SW 1271 (cell line): ENCODE data around the gene REC114.
"Not testable (repeated sequence)": the region's sequence is repeated elsewhere in the genome, so short reads cannot be mapped to it uniquely, and the experiment has no call there.

Experiments
- DNase-seq, 2 experiments: peaks; one replicate each; lab custom pipeline; 2025; lab: John Stamatoyannopoulos, UW

The REC114 gene

GRCh38 chr15:73527598-73527997 is 84.6 kb downstream of the REC114 start:
- DNase-seq, result no peak

- no peak for DNase-seq
Observed at GRCh38 chr15:73530649-73531048, 87.7 kb downstream of the REC114 start.

- DNase-seq, result no peak
Observed at GRCh38 chr15:73538123-73538522, 95.2 kb downstream of the REC114 start.

- no peak for DNase-seq
Observed at GRCh38 chr15:73538563-73539211, 95.7 kb downstream of the REC114 start.

- DNase-seq, result no peak
Observed at GRCh38 chr15:73539212-73540128, 96.5 kb downstream of the REC114 start.

GRCh38 chr15:73540161-73540560 is 97.2 kb downstream of the REC114 start:
- no peak for DNase-seq

GRCh38 chr15:73541479-73541878 is 98.5 kb downstream of the REC114 start:
- no peak for DNase-seq

- DNase-seq, result not testable (repeated sequence)
Observed at GRCh38 chr15:73548925-73549324, 106.0 kb downstream of the REC114 start.

- no peak for DNase-seq
Observed at GRCh38 chr15:73550190-73550589, 107.2 kb downstream of the REC114 start.

- no peak for DNase-seq
Observed at GRCh38 chr15:73555080-73555479, 112.1 kb downstream of the REC114 start.

- DNase-seq, result no peak
Observed at GRCh38 chr15:73558529-73558928, 115.6 kb downstream of the REC114 start.

GRCh38 chr15:73560501-73561117 is 117.6 kb downstream of the REC114 start:
- peak; percentile 23 to 77 for DNase-seq

- peak in 1 of 2 experiments; percentile 63 for DNase-seq
Observed at GRCh38 chr15:73564255-73564654, 121.3 kb downstream of the REC114 start.

GRCh38 chr15:73567020-73567419 is 124.1 kb downstream of the REC114 start:
- DNase-seq, result no peak

- no peak for DNase-seq
Observed at GRCh38 chr15:73568564-73569280, 125.8 kb downstream of the REC114 start.

GRCh38 chr15:73569361-73569760 is 126.4 kb downstream of the REC114 start:
- no peak for DNase-seq

GRCh38 chr15:73570355-73571032 is 127.5 kb downstream of the REC114 start:
- DNase-seq, result no peak

GRCh38 chr15:73571346-73571745 is 128.4 kb downstream of the REC114 start:
- DNase-seq, result no peak

- no peak for DNase-seq
Observed at GRCh38 chr15:73572296-73572695, 129.3 kb downstream of the REC114 start.

- no peak for DNase-seq
Observed at GRCh38 chr15:73573037-73573436, 130.1 kb downstream of the REC114 start.

GRCh38 chr15:73573572-73573971 is 130.6 kb downstream of the REC114 start:
- no peak for DNase-seq
